ENCODE measurements around the gene OBSCN.

The OBSCN gene

GRCh38 chr1:228198977-228199590 is 8.8 kb upstream of the OBSCN start:
- no peak for DNase-seq (ENCODE audit: low read depth)
- no peak for TF ChIP-seq CTCF (conservative IDR thresholded peaks at IDR 0.05; ENCODE audit: low read depth, low read length)
- no peak overlapping the region for H3K4me3 ChIP-seq (ENCODE audit: low read length)

GRCh38 chr1:228204958-228205357 is 2.9 kb upstream of the OBSCN start:
- no peak for TF ChIP-seq CTCF (conservative IDR thresholded peaks at IDR 0.05; ENCODE audit: low read depth, low read length)
- no peak overlapping the region for H3K4me3 ChIP-seq (ENCODE audit: low read length)
- DNase-seq (ENCODE audit: low read depth): no peak

GRCh38 chr1:228205526-228206436 is 2.1 kb upstream of the OBSCN start:
- no peak for TF ChIP-seq CTCF (conservative IDR thresholded peaks at IDR 0.05; ENCODE audit: low read depth, low read length)
- DNase-seq (ENCODE audit: low read depth): no peak
- H3K4me3 ChIP-seq (ENCODE audit: low read length): no peak overlapping the region

GRCh38 chr1:228206582-228207351 is 1.1 kb upstream of the OBSCN start:
- no peak for TF ChIP-seq CTCF (conservative IDR thresholded peaks at IDR 0.05; ENCODE audit: low read depth, low read length)
- no peak for DNase-seq (ENCODE audit: low read depth)
- no peak overlapping the region for H3K4me3 ChIP-seq (ENCODE audit: low read length)

GRCh38 chr1:228207381-228207810 is 448 bp upstream of the OBSCN start:
- H3K4me3 ChIP-seq (ENCODE audit: low read length): no peak overlapping the region
- no peak for DNase-seq (ENCODE audit: low read depth)
- no peak for TF ChIP-seq CTCF (conservative IDR thresholded peaks at IDR 0.05; ENCODE audit: low read depth, low read length)

- no peak for TF ChIP-seq CTCF (conservative IDR thresholded peaks at IDR 0.05; ENCODE audit: low read depth, low read length)
- no peak overlapping the region for H3K4me3 ChIP-seq (ENCODE audit: low read length)
Observed at GRCh38 chr1:228208831-228209551, 1.1 kb downstream of the OBSCN start.

More at GRCh38 chr1:228208831-228209551, 1.1 kb downstream of the OBSCN start:
- DNase-seq (ENCODE audit: low read depth): no peak

Data from retinal pigment epithelial cell (primary cell).